Measurements from ENCODE around the gene NPAS4. TPM values are rescaled to one million over a fixed set of nuclear protein-coding genes. Genes with fewer than 3 reads are reported as not detected.

Gene NPAS4
- total and polyA plus RNA-seq, 4 experiments from 2014 or later: not detected

DNA sequence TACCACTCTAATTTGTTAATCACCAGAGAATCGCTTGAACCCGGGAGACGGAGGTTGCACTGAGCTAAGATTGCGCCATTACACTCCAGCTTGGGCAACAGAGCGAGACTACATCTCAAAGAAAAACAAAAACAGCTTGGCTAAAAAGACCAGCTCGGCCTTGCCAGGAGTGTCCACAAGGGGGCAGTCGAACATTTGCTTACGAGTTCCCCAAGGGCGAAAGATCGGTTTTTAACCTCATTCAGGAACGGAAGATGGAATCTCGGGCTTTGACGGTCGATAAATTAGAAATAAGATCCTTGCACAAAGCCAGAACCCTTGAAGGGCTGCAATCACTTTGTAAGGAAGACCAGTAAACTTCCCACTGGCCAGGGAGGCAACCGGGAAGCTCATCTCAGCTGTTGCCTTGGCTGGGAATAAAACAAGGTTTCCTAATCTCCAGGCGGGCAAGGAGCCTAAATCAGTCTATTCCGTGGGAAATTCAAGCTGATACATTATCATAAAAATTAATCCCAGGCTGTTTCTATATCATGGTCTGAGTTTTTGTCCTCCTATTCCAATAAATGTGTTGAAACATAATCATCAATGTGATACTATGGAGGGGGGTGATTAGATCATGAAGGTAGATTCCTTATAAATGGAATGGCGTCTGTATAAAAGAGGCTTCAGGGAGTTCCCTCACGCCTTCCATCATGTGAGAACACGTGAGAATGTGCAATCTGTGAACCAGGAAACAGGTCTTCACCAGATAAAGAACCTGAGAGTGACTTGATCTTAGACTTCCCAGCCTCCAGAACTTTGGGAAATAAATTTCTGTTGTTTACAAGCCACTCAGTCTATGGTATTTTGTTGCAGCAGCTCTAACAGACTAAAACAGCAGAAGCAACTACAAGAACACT lies 34.4 kb upstream of the NPAS4 start:
- ChIA-PET CTCF (ENCODE audit: partially characterized antibody) (interaction anchor here (0.6 to 9.8 kb wide), 37 partner anchors 8 to 377 kb away, joined by 3 to 87 read pairs (median 4); partner anchors contain the start of genes BRMS1, CD248, CTSF and MRPL11), POLR2A (ENCODE audit: partially characterized antibody) (interaction anchor here (0.8 to 2.1 kb wide), 5 partner anchors 14 to 74 kb away, joined by 3 to 16 read pairs (median 3); partner anchors contain the start of gene SLC29A2)
- no peaks in the 10 kb centered on the region for H3K27me3 ChIP-seq (ENCODE audit: insufficient read depth, low read length)
- Mint-ChIP-seq H3K36me3 (no peaks in the 10 kb centered on the region), H3K4me3 (peak overlapping the region in 7 of 8 donors; percentile 6 to 40 (median 12)), H3K4me1 (peaks cover 6 to 9% (median 7%) of the 10 kb centered on the region in 4 donors), H3K27ac (peak overlapping the region in 3 of 7 donors; percentile 6 to 78 (median 35)), H3K9me3 (no peaks in the 10 kb centered on the region), H3K27me3 (peaks cover 4 to 8% of the 10 kb centered on the region in 2 donors)
- peak overlapping the region in 1 of 2 donors; percentile 31 for H3K4me3 ChIP-seq (ENCODE audit: low read length in 2 of 2)
- no peak overlapping the region for H3K27ac ChIP-seq (ENCODE audit: low read depth, low read length)
- intact Hi-C loops (cut with micrococcal nuclease): loop anchor here (2.0 to 5.0 kb wide), 3 partner anchors 14 to 59 kb away; partner anchors contain the start of genes B4GAT1 and BRMS1
- peak; percentile 70 to 81 (median 76) for DNase-seq
- peaks cover 7% of the 10 kb centered on the region for H3K4me1 ChIP-seq (ENCODE audit: insufficient read depth, low read length)
- no peaks in the 10 kb centered on the region for H3K36me3 ChIP-seq (ENCODE audit: insufficient read depth, low read length)
- no peaks in the 10 kb centered on the region for H3K9me3 ChIP-seq (ENCODE audit: control insufficient read depth in 1 of 2, low read length in 2 of 2)

- Mint-ChIP-seq H3K4me3 (no peak overlapping the region), H3K4me1 (peaks cover 6 to 9% (median 7%) of the 10 kb centered on the region in 4 donors), H3K9me3 (no peaks in the 10 kb centered on the region), H3K36me3 (no peaks in the 10 kb centered on the region), H3K27ac (no peak overlapping the region), H3K27me3 (peaks cover 5 to 6% of the 10 kb centered on the region in 2 donors)
- Histone ChIP-seq H3K4me3 (ENCODE audit: low read length in 2 of 2) (no peak overlapping the region), H3K9me3 (ENCODE audit: control insufficient read depth in 1 of 2, low read length in 2 of 2) (no peaks in the 10 kb centered on the region), H3K36me3 (ENCODE audit: insufficient read depth, low read length) (no peaks in the 10 kb centered on the region), H3K27ac (ENCODE audit: low read depth, low read length) (no peak overlapping the region), H3K4me1 (ENCODE audit: insufficient read depth, low read length) (peaks cover 7% of the 10 kb centered on the region), H3K27me3 (ENCODE audit: insufficient read depth, low read length) (no peaks in the 10 kb centered on the region)
- peak; percentile 66 to 80 (median 68) for DNase-seq
- POLR2A ChIA-PET (ENCODE audit: partially characterized antibody): interaction anchor here (1.0 to 1.4 kb wide), 3 partner anchors 17 to 77 kb away, joined by 3 to 9 read pairs (median 4); partner anchors contain the start of gene BRMS1
- CTCF ChIA-PET (ENCODE audit: partially characterized antibody): interaction anchor here (0.7 to 9.8 kb wide), 25 partner anchors 10 to 288 kb away, joined by 3 to 87 read pairs (median 6); partner anchors contain the start of genes BRMS1, MRPL11, NPAS4 and RBM4B
- intact Hi-C loops (cut with micrococcal nuclease): loop anchor here (1.0 to 5.0 kb wide), 4 partner anchors 24 to 77 kb away; partner anchors contain the start of genes B4GAT1 and BRMS1
Observed at GRCh38 chr11:66388780-66389386, 32.0 kb upstream of the NPAS4 start.

DNA sequence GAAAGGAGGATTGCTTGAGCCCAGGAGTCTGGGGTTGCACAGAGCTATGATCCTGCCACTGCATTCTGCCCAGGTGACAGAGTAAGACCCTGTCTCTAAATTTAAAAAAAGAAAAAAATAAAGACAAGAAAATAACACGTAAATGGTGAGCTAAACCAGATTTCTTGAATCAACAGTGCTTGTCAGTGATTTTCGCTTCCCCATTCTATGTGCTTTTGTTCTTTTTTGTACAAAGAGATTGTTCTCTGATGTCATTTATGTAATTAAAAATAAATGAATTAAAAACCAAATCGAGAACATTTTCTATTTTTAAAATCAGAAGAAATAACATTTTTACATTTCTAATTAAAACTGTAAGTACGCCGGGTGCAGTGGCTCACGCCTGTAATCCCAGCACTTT lies 29.5 kb upstream of the NPAS4 start:
- H3K9me3 ChIP-seq (ENCODE audit: control insufficient read depth in 1 of 2, low read length in 2 of 2): no peaks in the 10 kb centered on the region
- POLR2A ChIA-PET (ENCODE audit: partially characterized antibody): no interaction called here
- CTCF ChIA-PET (ENCODE audit: partially characterized antibody): interaction anchor here (1.3 to 9.8 kb wide), 4 partner anchors 12 to 79 kb away, joined by 6 to 87 read pairs (median 47); no protein-coding TSS in a partner anchor
- no peaks in the 10 kb centered on the region for H3K36me3 ChIP-seq (ENCODE audit: insufficient read depth, low read length)
- Mint-ChIP-seq H3K36me3 (no peaks in the 10 kb centered on the region), H3K27me3 (peaks cover 8 to 9% of the 10 kb centered on the region in 2 donors), H3K4me3 (no peak overlapping the region), H3K27ac (no peak overlapping the region), H3K4me1 (peaks cover 2 to 5% (median 2%) of the 10 kb centered on the region in 4 donors), H3K9me3 (no peaks in the 10 kb centered on the region)
- no peaks in the 10 kb centered on the region for H3K27me3 ChIP-seq (ENCODE audit: insufficient read depth, low read length)
- H3K27ac ChIP-seq (ENCODE audit: low read depth, low read length): no peak overlapping the region
- no peak for DNase-seq
- intact Hi-C loops (cut with micrococcal nuclease): no loop called here
- no peak overlapping the region for H3K4me3 ChIP-seq (ENCODE audit: low read length in 2 of 2)
- H3K4me1 ChIP-seq (ENCODE audit: insufficient read depth, low read length): peaks cover 2% of the 10 kb centered on the region

- H3K4me1 Mint-ChIP-seq: peaks cover 0 to 3% (median 1%) of the 10 kb centered on the region in 4 donors
- Histone ChIP-seq H3K27me3 (ENCODE audit: insufficient read depth, low read length) (no peaks in the 10 kb centered on the region), H3K4me3 (ENCODE audit: low read length in 2 of 2) (no peak overlapping the region), H3K27ac (ENCODE audit: low read depth, low read length) (no peak overlapping the region), H3K9me3 (ENCODE audit: control insufficient read depth in 1 of 2, low read length in 2 of 2) (no peaks in the 10 kb centered on the region), H3K36me3 (ENCODE audit: insufficient read depth, low read length) (no peaks in the 10 kb centered on the region), H3K4me1 (ENCODE audit: insufficient read depth, low read length) (no peaks in the 10 kb centered on the region)
- H3K9me3 Mint-ChIP-seq: no peaks in the 10 kb centered on the region
- ChIA-PET POLR2A (ENCODE audit: partially characterized antibody) (no interaction called here), CTCF (ENCODE audit: partially characterized antibody) (interaction anchor here (1.6 kb wide), 1 partner anchor 8 kb away, joined by 4 read pairs; no protein-coding TSS in a partner anchor)
- H3K27me3 Mint-ChIP-seq: peaks cover 9% of the 10 kb centered on the region in 2 donors
- H3K4me3 Mint-ChIP-seq: no peak overlapping the region
- H3K27ac Mint-ChIP-seq: no peak overlapping the region
- DNase-seq: no peak
- H3K36me3 Mint-ChIP-seq: no peaks in the 10 kb centered on the region
- intact Hi-C loops (cut with micrococcal nuclease): no loop called here
Observed at GRCh38 chr11:66393954-66394353, 26.9 kb upstream of the NPAS4 start.

DNA sequence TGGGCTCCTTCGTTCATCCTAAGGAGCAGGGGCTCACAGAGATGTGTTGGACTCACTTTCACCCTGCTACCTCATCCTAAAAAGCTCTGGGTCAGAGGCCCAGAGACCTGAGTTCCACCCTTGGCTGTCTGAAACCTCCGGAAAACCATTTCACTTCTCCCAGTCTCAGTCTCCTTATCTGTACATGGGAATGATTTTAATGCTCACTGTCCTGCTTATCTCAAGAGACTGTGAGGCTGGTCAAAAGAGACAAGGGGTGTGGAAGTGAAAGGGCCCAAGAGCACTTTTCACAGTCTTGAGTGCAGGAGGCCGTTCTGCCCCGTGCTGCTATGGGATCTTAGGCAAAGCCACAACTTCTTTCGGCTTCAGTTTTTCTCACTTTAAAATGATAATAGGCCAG lies 13.2 kb upstream of the NPAS4 start:
- no peaks in the 10 kb centered on the region for H3K36me3 ChIP-seq (ENCODE audit: insufficient read depth, low read length)
- CTCF ChIA-PET (ENCODE audit: partially characterized antibody): interaction anchor here (0.7 to 4.4 kb wide), 16 partner anchors 14 to 426 kb away, joined by 3 to 52 read pairs (median 5); partner anchors contain the start of genes DPP3, MRPL11 and RBM4B
- POLR2A ChIA-PET (ENCODE audit: partially characterized antibody): interaction anchor here (1.2 to 2.8 kb wide), 2 partner anchors 31 to 270 kb away, joined by 4 to 9 read pairs; partner anchors contain the start of genes MRPL11 and RBM4B
- intact Hi-C loops (cut with micrococcal nuclease): loop anchor here (1.0 to 10.0 kb wide), 6 partner anchors 23 to 427 kb away; partner anchors contain the start of genes DPP3 and MRPL11
- H3K4me3 Mint-ChIP-seq: no peak overlapping the region
- no peaks in the 10 kb centered on the region for H3K9me3 ChIP-seq (ENCODE audit: control insufficient read depth in 1 of 2, low read length in 2 of 2)
- peaks cover 0 to 28% of the 10 kb centered on the region in 2 donors for H3K27me3 Mint-ChIP-seq
- H3K4me1 ChIP-seq (ENCODE audit: insufficient read depth, low read length): peaks cover 5% of the 10 kb centered on the region
- peaks cover 3 to 5% (median 4%) of the 10 kb centered on the region in 4 donors for H3K4me1 Mint-ChIP-seq
- no peak overlapping the region for H3K27ac Mint-ChIP-seq
- no peak overlapping the region for H3K27ac ChIP-seq (ENCODE audit: low read depth, low read length)
- no peak for DNase-seq
- no peak overlapping the region for H3K4me3 ChIP-seq (ENCODE audit: low read length in 2 of 2)
- H3K9me3 Mint-ChIP-seq: no peaks in the 10 kb centered on the region
- H3K36me3 Mint-ChIP-seq: no peaks in the 10 kb centered on the region
- no peaks in the 10 kb centered on the region for H3K27me3 ChIP-seq (ENCODE audit: insufficient read depth, low read length)

DNA sequence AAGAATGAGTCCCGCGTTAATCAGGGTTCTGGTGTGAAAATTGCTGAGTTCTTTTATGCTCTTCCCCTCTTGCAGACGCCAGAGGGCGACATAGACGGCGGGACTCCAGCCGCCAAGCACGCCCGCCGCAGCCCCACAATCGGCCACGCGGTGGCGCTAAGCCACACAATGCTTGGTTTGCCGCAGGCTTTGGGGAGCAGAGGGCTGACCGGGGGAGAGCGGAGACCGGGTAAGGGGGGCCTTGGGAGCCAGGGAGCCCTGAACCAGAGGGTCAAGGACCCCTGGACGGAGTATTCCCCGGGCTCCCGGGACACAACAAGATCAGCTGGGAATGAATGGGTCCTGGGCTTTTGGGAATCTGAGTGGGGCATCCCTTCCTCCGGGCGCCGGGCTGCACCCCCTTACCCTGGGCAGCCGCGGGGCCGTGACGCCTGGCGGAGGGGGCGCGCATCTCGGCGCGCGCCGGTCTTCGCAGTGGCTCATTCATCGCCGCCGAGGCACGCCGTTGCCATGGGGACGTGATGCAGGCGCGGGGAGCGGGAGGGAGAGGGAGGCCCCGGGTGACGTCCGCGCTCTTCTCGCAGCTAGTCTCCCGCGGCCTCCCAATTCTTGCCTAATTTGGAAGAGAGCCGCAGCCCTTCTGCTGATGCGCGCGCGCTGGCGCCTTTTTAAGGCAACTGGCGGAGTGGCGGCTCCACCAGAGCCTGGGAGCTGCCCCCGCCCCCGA lies 12.2 kb upstream of the NPAS4 start:
- H3K27me3 ChIP-seq (ENCODE audit: insufficient read depth, low read length): no peaks in the 10 kb centered on the region
- peak; percentile 86 to 92 (median 89) for DNase-seq
- H3K27ac Mint-ChIP-seq: peak overlapping the region in 5 of 7 donors; percentile 36 to 89 (median 80)
- POLR2A ChIA-PET (ENCODE audit: partially characterized antibody): interaction anchor here (0.8 to 2.8 kb wide), 6 partner anchors 12 to 269 kb away, joined by 3 to 9 read pairs (median 4); partner anchors contain the start of genes ACTN3, DPP3, MRPL11 and NPAS4
- no peaks in the 10 kb centered on the region for H3K9me3 ChIP-seq (ENCODE audit: control insufficient read depth in 1 of 2, low read length in 2 of 2)
- intact Hi-C loops (cut with micrococcal nuclease): loop anchor here (1.0 to 10.0 kb wide), 6 partner anchors 22 to 426 kb away; partner anchors contain the start of genes DPP3 and MRPL11
- H3K4me3 ChIP-seq (ENCODE audit: low read length in 2 of 2): peak overlapping the region in 1 of 2 donors; percentile 70
- H3K4me1 Mint-ChIP-seq: peaks cover 3 to 5% (median 4%) of the 10 kb centered on the region in 4 donors
- H3K27me3 Mint-ChIP-seq: peaks cover 0 to 33% of the 10 kb centered on the region in 2 donors
- H3K9me3 Mint-ChIP-seq: no peaks in the 10 kb centered on the region
- no peaks in the 10 kb centered on the region for H3K36me3 ChIP-seq (ENCODE audit: insufficient read depth, low read length)
- H3K4me3 Mint-ChIP-seq: peak overlapping the region; percentile 76 to 91 (median 80)
- CTCF ChIA-PET (ENCODE audit: partially characterized antibody): interaction anchor here (0.6 to 4.4 kb wide), 12 partner anchors 9 to 477 kb away, joined by 3 to 52 read pairs (median 6); partner anchors contain the start of genes DPP3 and RBM4B
- no peak overlapping the region for H3K27ac ChIP-seq (ENCODE audit: low read depth, low read length)
- peaks cover 5% of the 10 kb centered on the region for H3K4me1 ChIP-seq (ENCODE audit: insufficient read depth, low read length)
- H3K36me3 Mint-ChIP-seq: no peaks in the 10 kb centered on the region

All from CD4-positive, alpha-beta memory T cell (primary cell).